HG03135 (cell line): Measurements from ENCODE around the gene NFATC2IP.
"Not testable (repeated sequence)": the region's sequence is repeated elsewhere in the genome, so short reads cannot be mapped to it uniquely, and the experiment has no call there.

Source experiments
- ATAC-seq: cut with Tn5 transposase; IDR thresholded peaks from one replicate; pipeline ENCODE4 v1.9.1; 2021; ENCODE audit warnings: mild to moderate bottlenecking, moderate library complexity; ENCODE audit not compliant: unreplicated experiment

NFATC2IP gene

DNA sequence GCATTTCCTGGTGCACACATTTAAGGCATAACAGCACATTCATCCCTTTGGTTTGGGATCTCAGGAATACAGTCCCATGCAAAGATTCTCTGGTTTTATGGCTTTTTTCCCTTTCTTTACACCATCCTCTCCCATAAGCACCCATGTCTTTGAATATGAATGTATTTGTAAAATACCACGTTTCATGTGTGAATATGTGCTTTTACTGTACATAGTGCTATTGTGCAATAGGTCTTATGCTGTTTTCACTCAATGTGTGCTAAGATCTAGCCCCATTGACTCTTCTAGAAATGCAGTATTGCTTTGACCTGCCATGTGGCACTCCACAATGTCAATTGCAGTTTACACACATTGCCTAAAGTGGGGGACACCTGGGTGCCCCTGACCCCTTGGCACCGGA lies 13.8 kb downstream of the NFATC2IP start:
- ATAC-seq = no peak

DNA sequence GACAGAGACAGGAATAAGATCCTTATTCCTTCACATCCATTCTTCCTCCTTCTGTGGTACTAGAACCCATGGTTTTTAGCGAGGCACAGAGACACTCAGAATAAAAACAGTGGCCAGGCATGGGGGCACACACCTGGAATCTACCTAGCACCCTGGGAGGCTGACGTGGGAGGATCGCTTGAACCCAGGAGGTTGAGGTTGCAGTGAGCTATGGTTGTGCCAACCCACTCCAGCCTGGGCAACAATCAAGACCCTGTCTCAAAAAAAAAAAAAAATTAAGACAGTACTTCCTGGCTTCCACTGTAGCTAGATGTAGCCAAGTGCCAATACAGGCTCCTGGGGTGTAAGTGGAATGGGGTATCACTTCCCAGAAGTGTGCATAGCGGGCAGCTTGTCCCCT lies 16.4 kb downstream of the NFATC2IP start:
- no peak for ATAC-seq

DNA sequence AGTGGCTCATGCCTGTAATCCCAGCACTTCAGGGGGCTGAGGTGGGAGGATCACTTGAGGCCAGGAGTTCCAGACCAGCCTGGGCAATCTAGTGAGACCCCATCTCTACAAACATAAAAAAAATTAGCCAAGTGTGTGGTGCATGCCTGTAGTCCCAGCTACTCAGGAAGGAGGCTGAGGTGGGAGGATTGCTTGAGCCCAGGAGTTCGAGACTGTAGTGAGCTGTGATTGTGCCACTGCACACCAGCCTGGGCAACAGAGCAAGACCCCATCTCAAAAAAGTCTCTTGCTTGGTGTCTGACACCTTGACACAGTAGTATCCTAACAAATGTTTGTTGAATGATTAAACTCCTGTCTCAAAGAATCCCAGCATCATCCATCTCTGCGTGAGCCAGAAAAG lies 19.0 kb downstream of the NFATC2IP start:
- ATAC-seq = not testable (repeated sequence)

GRCh38 chr16:28974007-28974436 lies 23.3 kb downstream of the NFATC2IP start:
- ATAC-seq = no peak

GRCh38 chr16:28974437-28975157 lies 23.9 kb downstream of the NFATC2IP start, which contains the start of gene SPNS1:
SPNS1 (plus strand) TSS chr16:28974778; CDS start chr16:28975152, 374 bp downstream.
- peak; percentile 88 for ATAC-seq

DNA sequence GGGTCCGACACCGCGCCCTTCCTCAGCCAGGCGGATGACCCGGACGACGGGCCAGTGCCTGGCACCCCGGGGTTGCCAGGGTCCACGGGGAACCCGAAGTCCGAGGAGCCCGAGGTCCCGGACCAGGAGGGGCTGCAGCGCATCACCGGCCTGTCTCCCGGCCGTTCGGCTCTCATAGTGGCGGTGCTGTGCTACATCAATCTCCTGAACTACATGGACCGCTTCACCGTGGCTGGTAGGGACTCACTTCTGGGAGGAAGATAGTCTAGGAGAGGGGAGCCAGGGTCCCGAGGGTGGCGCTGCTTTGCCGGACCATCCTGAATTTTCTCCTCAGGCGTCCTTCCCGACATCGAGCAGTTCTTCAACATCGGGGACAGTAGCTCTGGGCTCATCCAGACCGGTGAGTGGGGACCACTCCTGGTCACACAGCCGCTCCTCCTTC lies 24.4 kb downstream of the NFATC2IP start:
- peak; percentile 23 for ATAC-seq

DNA sequence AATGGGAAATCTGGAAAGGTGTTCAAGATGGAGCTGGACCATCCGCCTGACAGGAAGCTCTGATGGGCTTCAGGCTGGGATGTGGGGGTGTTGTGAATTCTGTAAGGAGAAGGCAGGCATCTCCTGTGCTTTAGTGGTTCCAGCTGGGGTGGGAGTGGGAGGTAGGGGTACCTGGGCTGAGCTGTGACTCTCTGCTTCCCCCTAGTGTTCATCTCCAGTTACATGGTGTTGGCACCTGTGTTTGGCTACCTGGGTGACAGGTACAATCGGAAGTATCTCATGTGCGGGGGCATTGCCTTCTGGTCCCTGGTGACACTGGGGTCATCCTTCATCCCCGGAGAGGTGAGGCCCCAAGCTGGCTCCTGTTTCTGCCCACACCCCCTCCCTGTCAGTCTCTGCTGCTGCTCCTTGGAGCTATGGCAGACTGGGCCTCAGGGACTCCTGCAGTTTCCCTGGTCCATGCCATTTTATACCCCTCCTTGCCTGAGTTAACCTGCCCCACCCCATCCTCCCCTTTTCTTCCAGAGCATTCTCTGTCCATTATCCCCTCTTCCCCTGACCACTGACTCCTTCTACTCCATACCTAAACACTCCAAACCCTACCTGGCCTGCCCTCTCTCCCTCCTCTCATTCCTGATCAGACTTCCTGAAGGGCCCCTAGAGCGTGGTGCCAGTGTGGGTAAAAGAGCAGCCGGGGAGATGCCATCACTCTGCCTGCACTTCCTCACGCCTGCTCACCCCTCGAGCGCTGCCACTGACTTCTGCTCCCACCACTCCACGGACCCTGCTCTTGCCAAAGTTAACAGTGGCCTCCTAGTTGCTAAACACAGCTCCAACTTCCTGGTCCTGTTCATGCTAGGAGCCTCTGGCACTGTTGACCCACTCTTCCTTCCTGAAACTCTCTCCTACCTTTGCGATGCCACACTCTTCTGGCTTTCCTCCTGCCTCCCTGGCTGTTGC lies 27.2 kb downstream of the NFATC2IP start:
- ATAC-seq = no peak

DNA sequence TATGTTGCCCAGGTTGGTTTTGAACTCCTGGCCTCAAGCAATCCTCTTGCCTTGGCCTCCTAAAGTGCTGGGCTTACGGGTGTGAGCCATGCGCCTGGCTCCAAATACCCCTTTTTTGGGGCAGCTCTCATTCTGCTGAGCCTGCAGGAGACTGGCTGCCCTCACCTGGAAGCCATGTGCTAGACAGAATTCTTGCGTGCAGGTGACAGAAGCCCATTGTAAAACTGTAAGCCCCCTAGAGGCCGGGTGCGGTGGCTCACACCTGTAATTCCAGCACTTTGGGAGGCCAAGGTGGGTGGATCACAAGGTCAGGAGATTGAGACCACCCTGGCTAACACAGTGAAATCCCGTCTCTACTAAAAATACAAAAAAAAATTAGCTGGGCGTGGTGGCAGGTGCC lies 29.6 kb downstream of the NFATC2IP start:
- not testable (repeated sequence) for ATAC-seq

- ATAC-seq = no peak
Observed at GRCh38 chr16:28980929-28981328, 30.2 kb downstream of the NFATC2IP start.

GRCh38 chr16:28981517-28981916 lies 30.8 kb downstream of the NFATC2IP start:
- ATAC-seq = no peak

DNA sequence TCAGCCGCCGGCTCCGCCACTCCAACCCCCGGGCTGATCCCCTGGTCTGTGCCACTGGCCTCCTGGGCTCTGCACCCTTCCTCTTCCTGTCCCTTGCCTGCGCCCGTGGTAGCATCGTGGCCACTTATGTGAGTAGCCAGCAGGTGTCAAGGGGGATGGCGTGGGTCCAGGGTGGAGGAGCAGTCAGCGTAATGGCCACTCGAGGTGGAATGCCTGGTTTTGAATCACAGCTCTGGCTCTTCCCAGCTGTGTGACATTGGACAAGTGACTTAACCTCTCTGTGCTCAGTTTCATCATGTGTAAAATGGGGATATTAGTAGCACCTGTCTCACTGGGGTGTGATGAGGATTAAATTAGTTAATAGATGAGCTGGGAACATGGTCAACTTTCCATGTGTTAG lies 31.7 kb downstream of the NFATC2IP start:
- ATAC-seq = no peak

GRCh38 chr16:28982949-28983348 lies 32.2 kb downstream of the NFATC2IP start:
- no peak for ATAC-seq

GRCh38 chr16:28983644-28984043 lies 32.9 kb downstream of the NFATC2IP start:
- no peak for ATAC-seq

GRCh38 chr16:28984091-28984490 lies 33.4 kb downstream of the NFATC2IP start:
- no peak for ATAC-seq

GRCh38 chr16:28984619-28985135 lies 33.9 kb downstream of the NFATC2IP start, which contains the start of gene LAT:
LAT (plus strand) TSS chr16:28985052; CDS start chr16:28985418, 366 bp downstream.
- ATAC-seq = no peak

DNA sequence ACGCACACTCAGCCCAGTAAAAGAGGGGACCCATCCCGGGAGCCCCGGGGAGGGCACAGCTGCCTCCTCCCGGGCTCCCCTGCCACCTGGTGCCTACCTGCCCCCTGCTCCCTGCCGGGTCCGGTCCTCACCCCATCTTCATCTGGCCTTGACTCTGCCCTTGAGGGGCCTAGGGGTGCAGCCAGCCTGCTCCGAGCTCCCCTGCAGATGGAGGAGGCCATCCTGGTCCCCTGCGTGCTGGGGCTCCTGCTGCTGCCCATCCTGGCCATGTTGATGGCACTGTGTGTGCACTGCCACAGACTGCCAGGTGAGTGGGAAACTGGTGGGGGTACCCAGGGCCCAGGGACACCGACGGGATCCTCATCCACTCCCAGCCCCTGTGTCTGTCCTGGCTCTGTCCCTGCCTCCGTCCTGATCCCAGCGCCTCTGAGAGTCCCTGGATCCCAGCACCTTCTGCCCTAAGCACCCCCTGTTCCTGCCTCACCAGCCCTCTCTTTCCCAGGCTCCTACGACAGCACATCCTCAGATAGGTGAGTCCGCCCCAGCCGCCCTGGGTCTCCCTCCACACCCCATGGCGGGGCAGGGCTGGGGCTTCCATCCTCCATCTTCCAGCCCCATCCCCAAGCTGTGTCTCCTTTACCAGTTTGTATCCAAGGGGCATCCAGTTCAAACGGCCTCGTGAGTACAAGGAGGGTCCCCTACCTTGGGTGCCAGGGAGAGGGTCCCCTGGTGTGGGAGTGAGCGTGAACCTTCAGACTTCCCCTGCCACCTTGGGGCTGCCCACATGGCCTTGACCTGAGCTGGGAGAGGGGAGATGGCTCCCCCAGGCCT lies 34.7 kb downstream of the NFATC2IP start:
- no peak for ATAC-seq

DNA sequence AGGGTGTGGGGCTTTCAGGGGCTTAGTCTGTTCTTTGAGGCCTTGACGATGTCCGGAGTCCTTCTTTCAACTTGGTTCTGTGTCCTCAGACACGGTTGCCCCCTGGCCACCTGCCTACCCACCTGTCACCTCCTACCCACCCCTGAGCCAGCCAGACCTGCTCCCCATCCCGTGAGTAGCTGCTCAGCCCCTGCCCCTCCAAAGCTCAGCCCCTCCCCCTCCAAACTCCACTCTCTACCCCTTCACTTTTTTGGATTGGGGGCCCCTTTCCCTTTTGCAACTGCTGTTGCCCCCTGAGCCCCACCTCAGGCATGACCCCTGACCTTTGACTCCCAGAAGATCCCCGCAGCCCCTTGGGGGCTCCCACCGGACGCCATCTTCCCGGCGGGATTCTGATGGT lies 35.3 kb downstream of the NFATC2IP start:
- ATAC-seq = no peak

GRCh38 chr16:28986492-28986891 lies 35.8 kb downstream of the NFATC2IP start:
- no peak for ATAC-seq

DNA sequence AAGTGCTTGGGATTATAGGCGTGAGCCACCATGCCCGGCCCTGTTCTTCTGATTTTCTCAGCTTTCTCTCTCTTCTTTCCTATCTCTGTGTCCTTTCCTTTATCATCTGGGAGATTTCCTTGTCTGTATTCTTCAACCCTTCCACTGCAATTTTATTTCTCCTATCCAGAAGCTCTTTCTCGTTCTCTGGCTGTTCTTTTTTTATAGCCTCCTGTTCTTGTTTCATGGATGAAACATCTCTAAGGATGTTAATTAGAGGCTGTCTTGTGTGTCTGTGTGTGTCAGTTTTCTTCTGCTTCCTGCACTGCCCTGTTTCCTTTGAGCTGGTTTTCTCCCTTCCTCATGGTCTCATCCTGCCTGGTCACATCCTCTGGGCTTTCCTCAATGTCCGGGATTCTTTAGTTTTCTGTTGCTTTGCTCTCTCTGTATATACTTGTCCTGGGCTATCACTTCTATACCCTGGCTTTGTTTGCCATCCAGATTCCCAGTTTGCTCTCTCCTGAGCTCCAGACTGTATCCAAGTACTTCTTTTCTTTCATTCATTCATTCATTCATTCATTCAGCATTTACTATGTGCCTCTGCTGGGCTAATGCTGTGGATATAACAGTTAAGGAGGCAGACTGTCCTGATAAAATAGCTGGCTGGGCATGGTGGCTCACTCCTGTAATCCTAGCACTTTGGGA lies 36.6 kb downstream of the NFATC2IP start:
- no peak for ATAC-seq

- no peak for ATAC-seq
Observed at GRCh38 chr16:28989363-28989762, 38.6 kb downstream of the NFATC2IP start.
